WERI-Rb-1 (cell line): ENCODE data around the gene SLC44A4.

Source experiments
- DNase-seq: peaks from one replicate; pipeline ENCODE4 v3.0.0-alpha.2; 2020
- H3K27ac ChIP-seq: fragments of 250-450 bp; sonication (Bioruptor Pico); 2 replicates; pipeline ENCODE4 v1.5.1; 2020; ENCODE audit warnings: mild to moderate bottlenecking, moderate library complexity
- H3K27me3 ChIP-seq: fragments of 250-450 bp; sonication (Bioruptor Pico); 2 replicates; pipeline ENCODE4 v1.5.1; 2021; ENCODE audit warnings: mild to moderate bottlenecking, low read depth, moderate library complexity; ENCODE audit not compliant: insufficient read depth, severe bottlenecking
- H3K36me3 ChIP-seq: fragments of 250-450 bp; sonication (Bioruptor Pico); 2 replicates; pipeline ENCODE4 v1.5.1; 2020; ENCODE audit warnings: mild to moderate bottlenecking, moderate library complexity
- H3K4me3 ChIP-seq: 2 replicates; pipeline ENCODE4 v1.5.1; 2011; ENCODE audit warnings: low read depth, mild to moderate bottlenecking, control low read depth, low read length
- H3K9me3 ChIP-seq: fragments of 250-450 bp; sonication (Bioruptor Pico); 2 replicates; pipeline ENCODE4 v1.5.1; 2021; ENCODE audit warnings: mild to moderate bottlenecking, moderate library complexity; ENCODE audit not compliant: severe bottlenecking
- TF ChIP-seq, protein P1 (sequence below): IDR thresholded peaks from 2 replicates; pipeline ENCODE4 v1.5.1; 2011; ENCODE audit warnings: low read depth, mild to moderate bottlenecking, control low read depth, inconsistent platforms, low read length

SLC44A4 gene

DNA sequence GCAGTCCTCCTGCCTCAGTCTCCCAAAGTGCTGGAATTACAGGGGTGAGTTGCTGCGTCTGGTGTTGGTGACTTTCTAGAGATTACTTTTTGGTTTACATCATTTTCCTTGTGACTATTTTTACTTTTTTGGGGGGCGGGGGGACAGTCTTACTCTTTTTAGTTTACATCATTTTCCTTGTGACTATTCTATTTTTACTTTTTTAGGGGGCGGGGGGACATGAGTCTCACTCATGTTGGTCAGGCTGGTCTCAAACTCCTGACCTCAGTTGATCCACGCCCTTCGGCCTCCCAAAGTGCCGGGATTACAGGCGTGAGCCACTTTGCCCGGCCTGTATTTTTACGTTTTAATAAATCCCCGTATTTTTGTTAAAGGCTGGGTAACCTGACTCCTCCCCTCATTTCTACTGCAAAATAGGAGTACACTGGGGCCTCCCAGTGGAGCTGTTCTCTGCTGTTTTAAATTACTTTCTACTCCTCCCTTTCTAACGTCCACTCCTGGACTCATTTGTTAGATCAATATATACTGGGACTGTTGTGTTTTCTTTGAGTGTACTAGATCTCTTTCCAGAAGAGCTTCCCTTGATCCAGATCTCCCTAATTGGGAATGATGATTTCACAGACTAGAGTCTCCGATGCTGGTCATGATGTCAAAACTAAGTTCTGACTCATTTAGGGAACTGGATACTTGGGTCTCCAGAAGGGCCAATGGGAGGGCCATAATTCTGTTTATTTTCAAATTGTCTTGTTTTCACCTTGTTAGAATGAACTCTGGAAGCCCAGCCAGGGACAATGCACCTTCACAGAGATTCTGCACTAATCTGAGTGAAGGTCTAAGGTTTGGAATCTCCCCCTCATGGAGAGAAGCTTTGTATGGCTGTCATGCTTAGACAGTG, 42.1 kb downstream of the SLC44A4 start:
- peaks cover 2% of the 10 kb centered on the region for H3K9me3 ChIP-seq
- H3K27me3 ChIP-seq, result no peaks in the 10 kb centered on the region
- peaks cover 69% of the 10 kb centered on the region for H3K36me3 ChIP-seq
- TF ChIP-seq, protein P1, sequence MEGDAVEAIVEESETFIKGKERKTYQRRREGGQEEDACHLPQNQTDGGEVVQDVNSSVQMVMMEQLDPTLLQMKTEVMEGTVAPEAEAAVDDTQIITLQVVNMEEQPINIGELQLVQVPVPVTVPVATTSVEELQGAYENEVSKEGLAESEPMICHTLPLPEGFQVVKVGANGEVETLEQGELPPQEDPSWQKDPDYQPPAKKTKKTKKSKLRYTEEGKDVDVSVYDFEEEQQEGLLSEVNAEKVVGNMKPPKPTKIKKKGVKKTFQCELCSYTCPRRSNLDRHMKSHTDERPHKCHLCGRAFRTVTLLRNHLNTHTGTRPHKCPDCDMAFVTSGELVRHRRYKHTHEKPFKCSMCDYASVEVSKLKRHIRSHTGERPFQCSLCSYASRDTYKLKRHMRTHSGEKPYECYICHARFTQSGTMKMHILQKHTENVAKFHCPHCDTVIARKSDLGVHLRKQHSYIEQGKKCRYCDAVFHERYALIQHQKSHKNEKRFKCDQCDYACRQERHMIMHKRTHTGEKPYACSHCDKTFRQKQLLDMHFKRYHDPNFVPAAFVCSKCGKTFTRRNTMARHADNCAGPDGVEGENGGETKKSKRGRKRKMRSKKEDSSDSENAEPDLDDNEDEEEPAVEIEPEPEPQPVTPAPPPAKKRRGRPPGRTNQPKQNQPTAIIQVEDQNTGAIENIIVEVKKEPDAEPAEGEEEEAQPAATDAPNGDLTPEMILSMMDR, result no peak
- peak overlapping the region; percentile 93 for H3K4me3 ChIP-seq
- peak overlapping the region; percentile 98 for H3K27ac ChIP-seq
- no peak for DNase-seq

DNA sequence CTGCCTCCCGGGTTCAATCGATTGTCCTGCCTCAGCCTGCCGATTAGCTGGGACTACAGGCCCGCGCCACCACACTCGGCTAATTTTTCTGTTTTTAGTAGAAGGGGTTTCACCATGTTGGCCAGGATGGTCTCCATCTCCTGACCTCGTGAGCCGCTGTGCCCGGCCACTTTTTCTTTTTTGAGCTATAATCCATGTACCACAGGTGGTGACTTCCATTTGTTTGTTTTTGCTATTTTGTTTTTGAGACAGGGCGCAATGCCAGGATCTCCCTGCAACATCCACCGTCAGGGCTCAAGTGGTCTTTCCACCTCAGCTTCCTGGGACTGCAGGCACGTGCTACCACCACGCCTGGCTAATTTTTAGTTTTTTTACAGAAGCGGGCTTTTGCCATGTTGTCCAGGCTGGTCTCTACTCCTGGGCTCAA, 42.7 kb downstream of the SLC44A4 start:
- no peak for DNase-seq
- Histone ChIP-seq H3K4me3 (peak overlapping the region; percentile 93), H3K27ac (peak overlapping the region; percentile 98), H3K9me3 (peaks cover 2% of the 10 kb centered on the region), H3K36me3 (peaks cover 62% of the 10 kb centered on the region), H3K27me3 (no peaks in the 10 kb centered on the region)
- TF ChIP-seq, protein P1, result no peak

DNA sequence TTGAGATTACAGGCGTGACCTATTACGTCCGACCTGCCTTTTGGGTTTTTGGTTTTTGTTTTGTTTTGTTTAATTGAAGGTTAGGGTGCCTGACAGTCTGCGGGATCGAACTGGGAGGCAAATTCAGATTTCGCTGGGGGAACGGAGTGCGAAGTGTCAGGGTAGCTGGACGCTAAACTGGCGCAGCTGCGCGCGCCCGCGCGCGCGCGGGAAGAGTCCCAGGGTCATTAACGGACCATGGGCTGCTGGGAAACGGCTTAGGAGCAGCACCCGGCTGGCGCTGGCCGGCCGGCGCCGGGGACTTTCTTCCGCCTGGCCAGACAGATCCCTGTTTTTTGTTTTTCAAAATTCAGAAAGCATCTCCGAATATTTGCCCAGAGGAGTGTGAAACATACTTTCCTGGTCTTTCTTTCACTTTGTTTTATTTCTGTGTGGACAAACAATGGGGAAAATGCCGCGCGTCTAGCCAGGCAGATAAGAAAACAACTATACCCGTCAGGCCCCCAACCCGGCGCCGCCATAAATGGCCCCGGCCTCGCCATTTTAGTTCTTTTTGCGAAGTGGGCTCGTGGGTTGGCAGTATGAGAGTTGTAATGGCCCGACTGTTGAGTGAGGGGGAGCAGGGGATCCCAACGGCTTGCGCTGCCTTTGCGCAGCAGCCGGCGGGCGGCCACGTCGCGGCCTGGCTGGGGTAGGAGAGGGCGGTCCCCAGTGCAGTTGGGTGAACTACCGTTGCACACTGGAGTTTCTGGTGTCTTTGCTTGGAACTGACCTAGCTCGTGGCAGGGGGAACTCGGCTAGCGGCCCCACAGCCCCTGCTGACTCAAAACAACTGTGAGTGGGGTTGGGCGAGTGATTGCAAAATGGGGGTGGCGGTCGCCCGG, 44.2 kb downstream of the SLC44A4 start:
- peak overlapping the region; percentile 98 for H3K27ac ChIP-seq
- peaks cover 48% of the 10 kb centered on the region for H3K36me3 ChIP-seq
- DNase-seq, result peak; percentile 98
- peak overlapping the region; percentile 93 for H3K4me3 ChIP-seq
- peaks cover 2% of the 10 kb centered on the region for H3K9me3 ChIP-seq
- TF ChIP-seq, protein P1, result no peak
- H3K27me3 ChIP-seq, result no peaks in the 10 kb centered on the region

DNA sequence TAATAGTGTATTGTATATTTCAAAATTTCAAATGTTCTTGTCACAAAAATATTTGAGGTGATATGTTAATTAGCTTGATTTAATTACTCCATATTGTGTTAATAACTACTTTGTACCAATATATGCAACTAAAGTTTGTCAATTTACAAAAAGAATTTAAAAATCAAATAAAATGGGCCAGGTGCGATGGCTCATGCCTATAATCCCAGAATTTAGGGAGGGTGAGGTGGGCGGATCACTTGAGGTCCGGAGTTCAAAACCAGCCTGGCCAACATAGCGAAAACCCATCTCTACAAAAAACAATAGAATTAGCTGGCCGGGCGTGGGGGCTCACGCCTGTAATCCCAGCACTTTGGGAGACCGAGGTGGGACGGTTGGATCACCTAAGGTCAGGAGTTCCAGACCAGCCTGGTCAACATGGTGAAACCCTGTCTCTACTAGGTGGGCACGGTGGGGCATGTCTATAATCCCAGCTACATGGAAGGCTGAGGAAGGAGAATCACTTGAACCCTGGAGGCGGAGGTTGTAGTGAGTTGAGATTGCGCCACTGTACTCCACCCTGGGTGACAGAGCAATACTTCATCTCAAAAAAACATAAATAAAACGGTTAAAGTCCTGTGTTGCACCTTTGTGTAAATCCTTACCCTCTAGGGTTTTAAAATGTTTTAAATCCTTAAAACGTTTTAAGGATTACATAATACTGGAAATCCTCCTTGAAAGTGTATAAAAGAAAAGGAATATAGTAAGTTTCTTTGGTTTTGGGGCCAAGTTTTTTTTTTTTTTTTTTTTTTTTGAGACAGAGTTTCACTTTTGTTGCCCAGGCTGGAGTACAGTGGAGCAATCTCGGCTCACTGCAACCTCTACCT, 47.2 kb downstream of the SLC44A4 start:
- Histone ChIP-seq H3K27ac (no peak overlapping the region), H3K27me3 (no peaks in the 10 kb centered on the region), H3K4me3 (no peak overlapping the region), H3K9me3 (peaks cover 11% of the 10 kb centered on the region), H3K36me3 (peaks cover 18% of the 10 kb centered on the region)
- DNase-seq, result no peak
- TF ChIP-seq, protein P1, result no peak

DNA sequence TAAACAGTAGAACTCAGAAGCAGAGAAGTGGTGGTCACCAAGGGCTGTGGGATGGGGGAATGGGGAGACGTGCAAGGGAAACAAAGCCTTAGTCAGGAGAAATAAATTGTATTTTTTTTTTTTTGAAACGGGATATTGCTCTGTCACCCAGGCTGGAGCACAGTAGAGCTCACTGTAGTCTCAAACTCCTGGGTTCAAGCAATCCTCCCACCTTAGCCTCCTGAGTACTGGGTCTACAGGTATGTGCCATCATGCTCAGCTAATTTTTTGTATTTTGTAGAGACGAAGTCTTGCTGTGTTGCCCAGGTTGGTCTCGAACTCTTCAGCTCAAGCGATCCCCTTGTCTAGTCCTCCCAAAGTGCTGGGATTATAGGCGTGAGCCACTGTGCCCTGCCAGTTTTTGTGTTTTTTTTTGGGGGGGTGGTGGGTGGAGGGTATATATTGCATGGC, 47.9 kb downstream of the SLC44A4 start:
- TF ChIP-seq, protein P1, result no peak
- H3K27ac ChIP-seq, result peak overlapping the region; percentile 64
- no peaks in the 10 kb centered on the region for H3K27me3 ChIP-seq
- no peak for DNase-seq
- H3K9me3 ChIP-seq, result peaks cover 15% of the 10 kb centered on the region
- H3K36me3 ChIP-seq, result peaks cover 11% of the 10 kb centered on the region
- H3K4me3 ChIP-seq, result no peak overlapping the region
